Smooth muscle cell (in vitro differentiated cells): ENCODE measurements around the gene PLPP2. TPM values are rescaled to one million over a fixed set of nuclear protein-coding genes. Genes with fewer than 3 reads are reported as not detected.

ENCODE experiments used
- DNase-seq: peaks from one replicate; lab custom pipeline; 2025; ENCODE audit not compliant: unreplicated experiment; lab: John Stamatoyannopoulos, UW
- H2AFZ ChIP-seq: fragments of 200-600 bp; sonication (generic); 2 replicates; pipeline ENCODE4 v1.6.0; 2016; ENCODE audit warnings: antibody characterized with exemption, low read depth, mild to moderate bottlenecking
- H3F3A ChIP-seq: fragments of 200-600 bp; sonication (generic); 2 replicates; pipeline ENCODE4 v1.6.0; 2017; ENCODE audit warnings: antibody characterized with exemption, low read depth
- H3K27ac ChIP-seq: fragments of 200-600 bp; sonication (generic); 2 replicates; pipeline ENCODE4 v1.5.1; 2016; ENCODE audit warnings: low read depth, mild to moderate bottlenecking
- H3K27me3 ChIP-seq: fragments of 200-600 bp; sonication (generic); 2 replicates; pipeline ENCODE4 v1.6.1; 2016; ENCODE audit warnings: low read depth, mild to moderate bottlenecking
- H3K36me3 ChIP-seq: fragments of 200-600 bp; sonication (generic); 2 replicates; pipeline ENCODE4 v1.5.1; 2016; ENCODE audit warnings: low read depth
- H3K4me1 ChIP-seq: fragments of 200-600 bp; sonication (generic); 2 replicates; pipeline ENCODE4 v1.5.1; 2016; ENCODE audit warnings: low read depth
- H3K4me2 ChIP-seq: fragments of 200-600 bp; sonication (generic); 2 replicates; pipeline ENCODE4 v1.6.0; 2016; ENCODE audit warnings: mild to moderate bottlenecking
- H3K4me3 ChIP-seq: fragments of 200-600 bp; sonication (generic); 2 replicates; pipeline ENCODE4 v1.5.1; 2016; ENCODE audit warnings: mild to moderate bottlenecking
- H3K79me2 ChIP-seq: fragments of 200-600 bp; sonication (generic); 2 replicates; pipeline ENCODE4 v1.6.0; 2016; ENCODE audit warnings: low read depth, mild to moderate bottlenecking
- H3K9ac ChIP-seq: fragments of 200-600 bp; sonication (generic); 2 replicates; pipeline ENCODE4 v1.6.0; 2016; ENCODE audit warnings: low read depth
- H3K9me3 ChIP-seq: fragments of 200-600 bp; sonication (generic); replicated peaks from 2 replicates; pipeline ENCODE4 v1.5.1; 2016; ENCODE audit warnings: low read depth
- H4K20me1 ChIP-seq: fragments of 200-600 bp; sonication (generic); 2 replicates; pipeline ENCODE4 v1.6.0; 2016; ENCODE audit warnings: low read depth
- WGBS: methylation state at CpG from one replicate; pipeline ENCODE4 v1.1.7; 2016; ENCODE audit warnings: low lambda C conversion rate; 5-methylcytosine and 5-hydroxymethylcytosine counted together
- polyA plus RNA-seq: library from polyadenylated mRNA; unstranded; fragments of >200 nt; fragmentation: Nextera tagmentation; extraction: Ambion mirVana; gene quantifications from 2 replicates; pipeline ENCODE4 v1.2.1, GENCODE V29; 2016
- total RNA-seq: library from RNA; depleted of rRNA; stranded (reverse); fragments of >200 nt; gene quantifications from 2 replicates; pipeline ENCODE4 v1.2.3, GENCODE V29; 2014
- TF ChIP-seq, protein P1 (sequence below): fragments of 200-600 bp; sonication (generic); IDR thresholded peaks from 2 replicates; pipeline ENCODE4 v1.5.1; 2017; ENCODE audit warnings: borderline replicate concordance, mild to moderate bottlenecking, antibody characterized with exemption; ENCODE audit not compliant: insufficient read depth, poor library complexity, severe bottlenecking

The PLPP2 gene
- total and polyA plus RNA-seq, 2 experiments from 2014 or later, result 4.8 to 6.2 TPM

DNA sequence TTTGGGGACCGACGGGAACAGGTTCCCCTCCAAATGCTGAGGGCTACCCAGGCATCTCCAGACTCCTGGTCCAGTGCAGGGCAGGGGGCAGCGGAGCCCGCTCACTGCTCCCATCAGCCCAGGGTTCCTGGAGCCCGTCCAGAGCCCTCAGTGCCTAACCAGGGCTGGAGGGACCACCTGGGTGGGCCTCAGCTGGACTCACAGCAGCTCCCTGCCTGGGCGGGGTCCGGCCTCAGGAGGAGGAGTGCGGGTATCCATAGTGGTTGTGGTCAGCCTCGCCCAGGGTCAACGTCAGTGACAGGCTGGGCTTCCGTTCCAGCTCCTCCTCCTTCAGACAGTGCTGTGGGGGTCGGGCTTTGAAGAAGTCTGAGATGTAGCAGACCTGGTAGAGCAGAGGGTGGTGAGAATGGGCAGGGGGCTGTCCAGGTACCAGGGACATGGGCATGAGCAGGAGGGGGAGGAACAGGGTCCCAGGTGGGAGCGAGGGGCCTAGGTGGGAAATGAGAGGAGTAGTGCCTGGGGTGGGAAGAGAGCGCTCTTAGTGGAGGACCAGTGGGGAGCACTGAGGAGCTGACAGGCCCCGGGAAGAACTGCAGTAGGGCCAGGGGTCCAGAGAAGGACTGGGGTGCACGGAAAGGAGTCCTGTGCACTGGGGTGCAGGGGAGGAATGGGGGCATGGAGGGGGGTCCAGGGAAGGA lies 9.9 kb downstream of the PLPP2 start:
- H3K27ac ChIP-seq, result no peak overlapping the region
- no peaks in the 10 kb centered on the region for H3K9me3 ChIP-seq
- no peaks in the 10 kb centered on the region for H4K20me1 ChIP-seq
- peaks cover 8% of the 10 kb centered on the region for H3K4me1 ChIP-seq
- no peaks in the 10 kb centered on the region for H3F3A ChIP-seq
- H3K9ac ChIP-seq, result no peak overlapping the region
- H3K4me3 ChIP-seq, result no peak overlapping the region
- H3K27me3 ChIP-seq, result no peaks in the 10 kb centered on the region
- DNase-seq, result no peak
- H3K36me3 ChIP-seq, result no peaks in the 10 kb centered on the region
- no peak overlapping the region for H2AFZ ChIP-seq
- no peak overlapping the region for H3K4me2 ChIP-seq
- no peaks in the 10 kb centered on the region for H3K79me2 ChIP-seq
- WGBS, result 88% methylated on average over 16 of the region's 16 CpGs
- TF ChIP-seq, protein P1, sequence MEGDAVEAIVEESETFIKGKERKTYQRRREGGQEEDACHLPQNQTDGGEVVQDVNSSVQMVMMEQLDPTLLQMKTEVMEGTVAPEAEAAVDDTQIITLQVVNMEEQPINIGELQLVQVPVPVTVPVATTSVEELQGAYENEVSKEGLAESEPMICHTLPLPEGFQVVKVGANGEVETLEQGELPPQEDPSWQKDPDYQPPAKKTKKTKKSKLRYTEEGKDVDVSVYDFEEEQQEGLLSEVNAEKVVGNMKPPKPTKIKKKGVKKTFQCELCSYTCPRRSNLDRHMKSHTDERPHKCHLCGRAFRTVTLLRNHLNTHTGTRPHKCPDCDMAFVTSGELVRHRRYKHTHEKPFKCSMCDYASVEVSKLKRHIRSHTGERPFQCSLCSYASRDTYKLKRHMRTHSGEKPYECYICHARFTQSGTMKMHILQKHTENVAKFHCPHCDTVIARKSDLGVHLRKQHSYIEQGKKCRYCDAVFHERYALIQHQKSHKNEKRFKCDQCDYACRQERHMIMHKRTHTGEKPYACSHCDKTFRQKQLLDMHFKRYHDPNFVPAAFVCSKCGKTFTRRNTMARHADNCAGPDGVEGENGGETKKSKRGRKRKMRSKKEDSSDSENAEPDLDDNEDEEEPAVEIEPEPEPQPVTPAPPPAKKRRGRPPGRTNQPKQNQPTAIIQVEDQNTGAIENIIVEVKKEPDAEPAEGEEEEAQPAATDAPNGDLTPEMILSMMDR, result no peak

DNA sequence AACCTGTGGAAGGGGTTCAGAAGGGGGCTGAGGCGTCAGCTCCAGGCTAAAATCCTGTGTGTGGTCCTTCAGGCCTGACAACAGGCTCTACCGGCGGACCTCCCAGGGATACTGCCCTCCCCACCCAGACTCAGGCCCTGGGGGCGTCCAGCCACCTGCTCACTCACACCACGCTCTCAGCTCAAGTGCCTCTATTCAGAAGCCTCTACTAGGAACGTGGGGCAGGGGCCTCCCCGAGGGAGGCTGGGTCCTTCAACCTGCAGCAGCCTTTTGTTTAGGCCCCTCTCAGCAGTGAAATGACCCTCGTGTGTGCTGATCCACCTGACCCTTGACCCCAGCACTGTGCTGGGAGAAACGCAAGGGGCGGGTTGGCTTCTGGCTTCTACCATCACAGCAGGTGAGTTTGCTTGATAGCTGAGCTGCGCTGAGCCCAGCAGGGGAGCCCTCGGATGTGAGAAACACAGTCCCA lies 10.6 kb downstream of the PLPP2 start:
- Histone ChIP-seq H4K20me1 (no peaks in the 10 kb centered on the region), H3K4me3 (no peak overlapping the region), H2AFZ (no peak overlapping the region), H3K4me2 (no peak overlapping the region), H3K79me2 (no peaks in the 10 kb centered on the region), H3F3A (no peaks in the 10 kb centered on the region), H3K4me1 (peaks cover 8% of the 10 kb centered on the region), H3K9me3 (no peaks in the 10 kb centered on the region), H3K36me3 (no peaks in the 10 kb centered on the region), H3K27ac (no peak overlapping the region), H3K9ac (no peak overlapping the region), H3K27me3 (no peaks in the 10 kb centered on the region)
- 76% methylated on average over 12 of the region's 12 CpGs for WGBS
- DNase-seq, result no peak
- TF ChIP-seq, protein P1, result no peak

DNA sequence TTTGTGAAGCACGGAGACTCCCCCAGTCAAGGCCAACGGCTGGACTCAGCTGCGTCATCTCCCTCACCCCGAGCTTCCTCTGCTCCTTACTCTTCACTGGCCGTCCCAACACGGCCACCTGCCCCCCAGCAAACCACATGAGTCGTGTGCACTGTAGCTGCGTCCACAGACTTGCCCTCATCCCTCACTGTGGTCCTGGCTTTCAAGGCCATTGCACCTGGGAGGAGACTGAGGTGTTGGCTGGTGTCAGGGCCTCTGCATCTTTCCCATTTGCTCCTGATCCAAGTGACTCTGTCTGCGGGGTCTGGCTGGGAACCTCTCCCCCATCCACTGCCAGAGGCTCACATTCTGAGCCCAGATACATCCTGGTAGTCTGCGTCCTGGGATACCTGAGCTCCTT lies 11.5 kb downstream of the PLPP2 start:
- 87% methylated on average over 10 of the region's 10 CpGs for WGBS
- Histone ChIP-seq H3K36me3 (no peaks in the 10 kb centered on the region), H3K9me3 (no peaks in the 10 kb centered on the region), H3K9ac (no peak overlapping the region), H3K79me2 (no peaks in the 10 kb centered on the region), H3K4me3 (no peak overlapping the region), H4K20me1 (no peaks in the 10 kb centered on the region), H3K27me3 (no peaks in the 10 kb centered on the region), H3F3A (no peaks in the 10 kb centered on the region), H3K27ac (no peak overlapping the region), H3K4me1 (peaks cover 8% of the 10 kb centered on the region), H2AFZ (no peak overlapping the region), H3K4me2 (no peak overlapping the region)
- TF ChIP-seq, protein P1, result no peak
- no peak for DNase-seq

DNA sequence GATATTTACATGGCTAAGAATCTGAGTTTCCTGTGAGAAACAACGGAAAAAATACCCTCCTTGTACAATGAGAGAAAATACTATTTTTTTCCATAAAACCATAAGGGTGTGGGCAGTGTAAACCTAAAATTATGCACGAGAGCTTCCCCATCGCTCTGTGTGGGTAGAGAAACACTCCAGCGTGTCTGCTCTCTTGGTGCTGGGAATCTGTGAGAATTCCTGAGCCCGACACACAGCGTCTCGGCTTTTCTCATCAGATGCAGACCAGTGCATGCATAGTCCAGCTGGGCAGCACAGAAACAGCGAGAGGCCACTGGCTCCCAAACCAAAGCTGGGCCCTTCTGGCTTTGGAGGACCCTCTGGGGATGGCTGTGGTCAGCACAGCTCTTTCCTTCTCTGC lies 12.0 kb downstream of the PLPP2 start:
- Histone ChIP-seq H3K4me2 (no peak overlapping the region), H3K27ac (no peak overlapping the region), H3K36me3 (no peaks in the 10 kb centered on the region), H3F3A (no peaks in the 10 kb centered on the region), H4K20me1 (no peaks in the 10 kb centered on the region), H3K4me1 (peaks cover 8% of the 10 kb centered on the region), H3K4me3 (no peak overlapping the region), H2AFZ (no peak overlapping the region), H3K9ac (no peak overlapping the region), H3K79me2 (no peaks in the 10 kb centered on the region), H3K27me3 (no peaks in the 10 kb centered on the region), H3K9me3 (no peaks in the 10 kb centered on the region)
- DNase-seq, result no peak
- 89% methylated on average over 8 of the region's 8 CpGs for WGBS
- TF ChIP-seq, protein P1, result no peak
